ENCODE measurements around the gene RECK.
"Not testable (repeated sequence)": the region's sequence is repeated elsewhere in the genome, so short reads cannot be mapped to it uniquely, and the experiment has no call there.

DNA sequence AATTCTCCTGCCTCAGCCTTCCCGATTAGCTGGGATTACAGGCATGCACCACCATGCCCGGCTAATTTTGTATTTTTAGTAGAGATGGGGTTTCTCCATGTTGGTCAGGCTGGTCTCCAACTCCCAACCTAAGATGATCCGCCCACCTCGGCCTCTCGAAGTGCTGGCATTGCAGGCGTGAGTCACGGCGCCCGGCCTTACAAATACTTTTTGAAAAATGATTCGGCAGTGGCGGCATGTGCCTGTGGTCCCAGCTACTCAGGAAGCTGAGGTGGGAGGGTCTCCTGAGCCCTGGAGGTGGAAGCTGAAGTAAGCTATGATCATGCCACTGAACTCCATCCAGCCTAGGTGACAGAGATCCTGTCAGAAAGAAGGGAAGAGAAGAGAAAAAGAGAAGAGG is 123.4 kb downstream of the RECK start:
- TF ChIP-seq, protein P1, sequence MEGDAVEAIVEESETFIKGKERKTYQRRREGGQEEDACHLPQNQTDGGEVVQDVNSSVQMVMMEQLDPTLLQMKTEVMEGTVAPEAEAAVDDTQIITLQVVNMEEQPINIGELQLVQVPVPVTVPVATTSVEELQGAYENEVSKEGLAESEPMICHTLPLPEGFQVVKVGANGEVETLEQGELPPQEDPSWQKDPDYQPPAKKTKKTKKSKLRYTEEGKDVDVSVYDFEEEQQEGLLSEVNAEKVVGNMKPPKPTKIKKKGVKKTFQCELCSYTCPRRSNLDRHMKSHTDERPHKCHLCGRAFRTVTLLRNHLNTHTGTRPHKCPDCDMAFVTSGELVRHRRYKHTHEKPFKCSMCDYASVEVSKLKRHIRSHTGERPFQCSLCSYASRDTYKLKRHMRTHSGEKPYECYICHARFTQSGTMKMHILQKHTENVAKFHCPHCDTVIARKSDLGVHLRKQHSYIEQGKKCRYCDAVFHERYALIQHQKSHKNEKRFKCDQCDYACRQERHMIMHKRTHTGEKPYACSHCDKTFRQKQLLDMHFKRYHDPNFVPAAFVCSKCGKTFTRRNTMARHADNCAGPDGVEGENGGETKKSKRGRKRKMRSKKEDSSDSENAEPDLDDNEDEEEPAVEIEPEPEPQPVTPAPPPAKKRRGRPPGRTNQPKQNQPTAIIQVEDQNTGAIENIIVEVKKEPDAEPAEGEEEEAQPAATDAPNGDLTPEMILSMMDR (conservative IDR thresholded peaks at IDR 0.05), result not testable (repeated sequence)
- TF ChIP-seq ZFX (IDR thresholded peaks at IDR 0.05), result not testable (repeated sequence)
